SH-SY5Y (cell line): ENCODE data around the gene TSPAN4.

Experiments
- GATA2 ChIP-seq: IDR thresholded peaks from 2 replicates; pipeline ENCODE4 v1.6.1; 2011; ENCODE audit warnings: mild to moderate bottlenecking, low read depth, low read length
- GATA3 ChIP-seq: IDR thresholded peaks from 2 replicates; pipeline ENCODE4 v1.6.1; 2011; ENCODE audit warnings: low read depth, mild to moderate bottlenecking, low read length, moderate library complexity

DNA sequence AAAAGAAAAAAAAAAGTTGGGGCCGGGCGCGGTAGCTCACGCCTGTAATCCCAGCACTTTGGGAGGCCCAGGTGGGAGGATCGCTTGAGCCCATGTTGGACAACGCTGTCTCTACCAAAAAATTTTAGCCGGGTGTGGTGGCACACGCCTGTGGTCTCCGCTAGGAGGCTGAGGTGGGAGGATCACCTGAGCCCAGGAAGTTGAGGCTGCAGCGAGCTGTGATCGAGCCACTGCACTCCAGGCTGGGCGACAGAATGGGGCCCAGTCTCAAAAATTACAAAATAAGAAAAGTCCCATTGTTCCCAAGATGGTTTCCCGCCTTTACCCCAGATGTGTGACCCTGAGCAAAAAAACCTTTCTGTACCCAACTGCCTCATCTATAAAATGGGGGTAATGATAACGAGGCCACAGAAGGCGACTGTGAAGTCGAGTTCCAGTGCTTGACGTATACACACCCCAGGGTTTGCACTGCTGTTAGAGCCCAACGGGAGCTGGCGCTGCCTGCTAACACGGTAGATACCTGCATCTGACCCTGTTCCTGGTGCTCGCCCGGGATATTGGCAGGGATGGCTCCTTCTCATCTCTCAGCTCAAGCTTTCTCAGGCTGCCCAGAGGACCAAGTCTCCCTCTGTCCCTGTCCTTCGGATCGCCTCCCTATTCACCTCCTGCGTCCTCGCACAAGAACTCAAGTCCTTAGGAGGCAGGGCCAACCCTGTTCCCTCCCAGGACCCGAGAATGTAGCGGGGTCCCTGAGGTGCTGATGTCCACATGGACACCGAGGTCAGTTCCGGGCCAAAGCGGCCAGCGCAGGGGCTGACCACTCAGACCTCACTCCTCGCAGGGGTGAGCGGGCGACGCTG lies 34.0 kb upstream of the TSPAN4 start:
- TF ChIP-seq GATA2 = no peak
- TF ChIP-seq GATA3 = no peak
